GM12875 (cell line): Measurements from ENCODE around the gene QDPR.

ENCODE experiments used
- H3K4me3 ChIP-seq: one replicate; pipeline ENCODE4 v1.5.1; 2011; ENCODE audit warnings: low read depth, low read length, control low read depth
- CTCF ChIP-seq: IDR thresholded peaks from 2 replicates; pipeline ENCODE4 v1.5.1; 2011; ENCODE audit warnings: low read depth, mild to moderate bottlenecking, control low read depth, inconsistent platforms, low read length, moderate library complexity, borderline replicate concordance; ENCODE audit not compliant: insufficient read depth

The QDPR gene

GRCh38 chr4:17528551-17529165, 16.8 kb upstream of the QDPR start:
- no peak for TF ChIP-seq CTCF

GRCh38 chr4:17526695-17527477, 15.0 kb upstream of the QDPR start:
- no peak for TF ChIP-seq CTCF
- H3K4me3 ChIP-seq = no peak overlapping the region

More at GRCh38 chr4:17528551-17529165, 16.8 kb upstream of the QDPR start:
- H3K4me3 ChIP-seq = no peak overlapping the region

GRCh38 chr4:17523662-17524061, 11.8 kb upstream of the QDPR start:
- no peak overlapping the region for H3K4me3 ChIP-seq
- no peak for TF ChIP-seq CTCF

- TF ChIP-seq CTCF = no peak
- H3K4me3 ChIP-seq = no peak overlapping the region
These were observed 9.7 kb upstream of the QDPR start for GRCh38 chr4:17521595-17521994.

- TF ChIP-seq CTCF = no peak
- no peak overlapping the region for H3K4me3 ChIP-seq
These were observed 5.8 kb upstream of the QDPR start for GRCh38 chr4:17517664-17518063.

- no peak for TF ChIP-seq CTCF
- H3K4me3 ChIP-seq = no peak overlapping the region
These were observed 5.1 kb upstream of the QDPR start for GRCh38 chr4:17516980-17517379.
